ENCODE results near the gene GPR3.
A peak's percentile ranks its signal among the peaks of the same experiment; 100 is the strongest.

DNA sequence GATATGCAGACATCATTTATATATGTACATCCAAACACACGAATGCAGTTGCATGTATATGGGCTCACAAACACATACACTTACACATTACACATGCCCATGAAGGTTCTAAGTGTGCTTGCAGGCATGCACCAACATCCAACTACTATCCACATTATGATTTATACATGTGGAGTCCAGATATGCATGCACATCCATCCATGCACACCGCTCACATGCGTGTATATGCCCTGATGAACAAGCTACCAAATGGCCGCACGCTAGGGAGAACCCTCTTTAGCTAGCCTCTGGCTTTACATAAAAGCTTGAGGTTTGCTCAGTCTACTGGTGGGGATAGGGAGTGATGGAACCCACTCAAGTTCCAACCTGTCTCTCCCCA, 8.5 kb downstream of the GPR3 start:
- TF ChIP-seq EP300 (IDR thresholded peaks at IDR 0.05; ENCODE audit: low read depth) (no peak), POLR2A (IDR thresholded peaks at IDR 0.05) (no peak), POLR2AphosphoS5 (IDR thresholded peaks at IDR 0.05) (peak in 1 of 3 donors; percentile 49)
- TF ChIP-seq, protein P1, sequence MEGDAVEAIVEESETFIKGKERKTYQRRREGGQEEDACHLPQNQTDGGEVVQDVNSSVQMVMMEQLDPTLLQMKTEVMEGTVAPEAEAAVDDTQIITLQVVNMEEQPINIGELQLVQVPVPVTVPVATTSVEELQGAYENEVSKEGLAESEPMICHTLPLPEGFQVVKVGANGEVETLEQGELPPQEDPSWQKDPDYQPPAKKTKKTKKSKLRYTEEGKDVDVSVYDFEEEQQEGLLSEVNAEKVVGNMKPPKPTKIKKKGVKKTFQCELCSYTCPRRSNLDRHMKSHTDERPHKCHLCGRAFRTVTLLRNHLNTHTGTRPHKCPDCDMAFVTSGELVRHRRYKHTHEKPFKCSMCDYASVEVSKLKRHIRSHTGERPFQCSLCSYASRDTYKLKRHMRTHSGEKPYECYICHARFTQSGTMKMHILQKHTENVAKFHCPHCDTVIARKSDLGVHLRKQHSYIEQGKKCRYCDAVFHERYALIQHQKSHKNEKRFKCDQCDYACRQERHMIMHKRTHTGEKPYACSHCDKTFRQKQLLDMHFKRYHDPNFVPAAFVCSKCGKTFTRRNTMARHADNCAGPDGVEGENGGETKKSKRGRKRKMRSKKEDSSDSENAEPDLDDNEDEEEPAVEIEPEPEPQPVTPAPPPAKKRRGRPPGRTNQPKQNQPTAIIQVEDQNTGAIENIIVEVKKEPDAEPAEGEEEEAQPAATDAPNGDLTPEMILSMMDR (IDR thresholded peaks at IDR 0.05) = no peak
